HG02678 (cell line): ENCODE results near the gene DAPK1.
"Not testable (repeated sequence)": the region's sequence is repeated elsewhere in the genome, so short reads cannot be mapped to it uniquely, and the experiment has no call there.

ENCODE experiments used
- ATAC-seq: cut with Tn5 transposase; IDR thresholded peaks from one replicate; pipeline ENCODE4 v1.9.1; 2021; ENCODE audit warnings: mild to moderate bottlenecking, moderate library complexity; ENCODE audit not compliant: unreplicated experiment

DAPK1 gene

GRCh38 chr9:87725356-87725899 lies 227.8 kb downstream of the DAPK1 start:
- ATAC-seq, result no peak

GRCh38 chr9:87725900-87726709 lies 228.4 kb downstream of the DAPK1 start, which contains the start of gene CTSL:
TSS of gene CTSL (plus strand) at chr9:87726119. CDS start at chr9:87727604, 1,485 bp downstream.
- no peak for ATAC-seq

- no peak for ATAC-seq
Observed at GRCh38 chr9:87729246-87729645, 231.6 kb downstream of the DAPK1 start.

- ATAC-seq, result no peak
Observed at GRCh38 chr9:87731321-87731720, 233.7 kb downstream of the DAPK1 start.

GRCh38 chr9:87732344-87732743 lies 234.7 kb downstream of the DAPK1 start:
- no peak for ATAC-seq

- no peak for ATAC-seq
Observed at GRCh38 chr9:87732756-87733155, 235.1 kb downstream of the DAPK1 start.

GRCh38 chr9:87733273-87734052 lies 235.8 kb downstream of the DAPK1 start:
- ATAC-seq, result no peak

- no peak for ATAC-seq
Observed at GRCh38 chr9:87734106-87734505, 236.4 kb downstream of the DAPK1 start.

- ATAC-seq, result no peak
Observed at GRCh38 chr9:87739546-87739945, 241.9 kb downstream of the DAPK1 start.

- ATAC-seq, result no peak
Observed at GRCh38 chr9:87740209-87740608, 242.5 kb downstream of the DAPK1 start.

GRCh38 chr9:87741326-87741725 lies 243.7 kb downstream of the DAPK1 start:
- ATAC-seq, result no peak

GRCh38 chr9:87741891-87742290 lies 244.2 kb downstream of the DAPK1 start:
- no peak for ATAC-seq

GRCh38 chr9:87742813-87743428 lies 245.3 kb downstream of the DAPK1 start:
- no peak for ATAC-seq

GRCh38 chr9:87744247-87744646 lies 246.6 kb downstream of the DAPK1 start:
- not testable (repeated sequence) for ATAC-seq

GRCh38 chr9:87746186-87746585 lies 248.5 kb downstream of the DAPK1 start:
- ATAC-seq, result no peak

GRCh38 chr9:87748881-87749280 lies 251.2 kb downstream of the DAPK1 start:
- no peak for ATAC-seq

- no peak for ATAC-seq
Observed at GRCh38 chr9:87749335-87750035, 251.8 kb downstream of the DAPK1 start.

- no peak for ATAC-seq
Observed at GRCh38 chr9:87750726-87751125, 253.1 kb downstream of the DAPK1 start.

GRCh38 chr9:87751423-87751822 lies 253.8 kb downstream of the DAPK1 start:
- ATAC-seq, result no peak

- ATAC-seq, result no peak
Observed at GRCh38 chr9:87751868-87752267, 254.2 kb downstream of the DAPK1 start.

GRCh38 chr9:87753313-87753712 lies 255.6 kb downstream of the DAPK1 start:
- no peak for ATAC-seq
